DOHH2 (cell line): Measurements from ENCODE around the gene TTC23L.

Experiments
- EZH2phosphoT487 ChIP-seq: fragments of 200-600 bp; sonication (generic); IDR thresholded peaks from 2 replicates; pipeline ENCODE4 v1.6.1; 2017; ENCODE audit warnings: borderline replicate concordance, mild to moderate bottlenecking, antibody characterized with exemption, low read length, moderate library complexity, mixed read lengths
- TF ChIP-seq, protein P1 (sequence below): fragments of 200-600 bp; sonication (generic); IDR thresholded peaks from one replicate; pipeline ENCODE4 v1.5.1; 2014; ENCODE audit warnings: antibody characterized with exemption, mild to moderate bottlenecking, low read depth, low read length; ENCODE audit not compliant: poor library complexity, severe bottlenecking

DNA sequence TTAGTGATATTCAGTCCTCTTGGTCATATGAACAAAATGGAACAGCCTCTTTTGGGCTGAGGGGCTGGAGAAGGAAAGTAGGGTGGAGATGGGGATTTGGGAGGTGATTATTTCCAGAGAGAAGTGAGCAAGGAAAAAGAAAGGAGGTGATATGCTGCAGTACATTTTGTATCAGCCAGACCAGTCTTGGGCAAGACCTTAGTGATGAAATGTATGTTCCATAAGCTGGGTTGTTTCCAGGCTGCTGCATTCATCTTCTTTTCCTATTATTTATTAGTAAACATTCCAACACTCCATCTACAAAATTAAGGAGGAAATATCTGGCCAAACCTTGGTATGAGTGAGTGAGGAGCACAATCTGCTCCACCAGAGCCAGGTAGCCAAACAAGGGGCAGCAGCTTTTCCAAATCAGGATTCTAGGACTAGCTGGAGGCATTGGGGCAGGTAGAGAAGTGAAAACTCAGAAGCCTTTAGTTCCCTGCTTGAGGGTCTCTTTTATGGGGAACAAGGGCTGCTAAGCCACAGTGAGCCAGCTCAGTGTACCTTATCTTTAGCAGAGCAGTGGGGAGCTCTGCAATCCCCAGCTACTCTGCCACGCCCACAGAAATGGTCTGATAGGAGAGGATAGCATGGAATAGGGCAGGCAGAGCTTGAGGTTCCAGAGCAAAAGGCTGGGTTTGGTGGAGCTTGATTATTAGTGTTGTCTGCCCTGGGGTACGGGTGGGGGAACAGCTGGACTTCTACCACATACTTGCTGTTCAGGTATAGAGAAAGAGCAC lies 56.9 kb downstream of the TTC23L start:
- TF ChIP-seq, protein P1, sequence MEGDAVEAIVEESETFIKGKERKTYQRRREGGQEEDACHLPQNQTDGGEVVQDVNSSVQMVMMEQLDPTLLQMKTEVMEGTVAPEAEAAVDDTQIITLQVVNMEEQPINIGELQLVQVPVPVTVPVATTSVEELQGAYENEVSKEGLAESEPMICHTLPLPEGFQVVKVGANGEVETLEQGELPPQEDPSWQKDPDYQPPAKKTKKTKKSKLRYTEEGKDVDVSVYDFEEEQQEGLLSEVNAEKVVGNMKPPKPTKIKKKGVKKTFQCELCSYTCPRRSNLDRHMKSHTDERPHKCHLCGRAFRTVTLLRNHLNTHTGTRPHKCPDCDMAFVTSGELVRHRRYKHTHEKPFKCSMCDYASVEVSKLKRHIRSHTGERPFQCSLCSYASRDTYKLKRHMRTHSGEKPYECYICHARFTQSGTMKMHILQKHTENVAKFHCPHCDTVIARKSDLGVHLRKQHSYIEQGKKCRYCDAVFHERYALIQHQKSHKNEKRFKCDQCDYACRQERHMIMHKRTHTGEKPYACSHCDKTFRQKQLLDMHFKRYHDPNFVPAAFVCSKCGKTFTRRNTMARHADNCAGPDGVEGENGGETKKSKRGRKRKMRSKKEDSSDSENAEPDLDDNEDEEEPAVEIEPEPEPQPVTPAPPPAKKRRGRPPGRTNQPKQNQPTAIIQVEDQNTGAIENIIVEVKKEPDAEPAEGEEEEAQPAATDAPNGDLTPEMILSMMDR, result no peak
- TF ChIP-seq EZH2phosphoT487, result no peak
